Urothelium cell line (cell line): ENCODE results near the gene ARHGEF28.

Source experiments
- DNase-seq: peaks from one replicate; pipeline ENCODE4 v3.0.0; 2011; ENCODE audit warnings: low spot score, mixed read lengths
- FAIRE-seq: peaks from 2 replicates; lab custom pipeline; 2011; peaks lifted over from hg19 to GRCh38; lab: Jason Lieb, UNC

ARHGEF28 gene

GRCh38 chr5:73648515-73648914 lies 22.5 kb downstream of the ARHGEF28 start:
- DNase-seq (no peak), FAIRE-seq (no peak)

GRCh38 chr5:73649926-73650325 lies 23.9 kb downstream of the ARHGEF28 start:
- FAIRE-seq: no peak

GRCh38 chr5:73652391-73652790 lies 26.4 kb downstream of the ARHGEF28 start:
- DNase-seq: no peak
- no peak for FAIRE-seq

More at GRCh38 chr5:73649926-73650325, 23.9 kb downstream of the ARHGEF28 start:
- DNase-seq: no peak

GRCh38 chr5:73654171-73654811 lies 28.3 kb downstream of the ARHGEF28 start:
- DNase-seq: no peak
- FAIRE-seq: no peak

- DNase-seq (no peak), FAIRE-seq (no peak)
Observed at GRCh38 chr5:73654819-73655318, 28.9 kb downstream of the ARHGEF28 start.

GRCh38 chr5:73655521-73656160 lies 29.6 kb downstream of the ARHGEF28 start:
- DNase-seq: no peak
- no peak for FAIRE-seq

GRCh38 chr5:73661753-73662152 lies 35.8 kb downstream of the ARHGEF28 start:
- DNase-seq (no peak), FAIRE-seq (no peak)

GRCh38 chr5:73663161-73663859 lies 37.3 kb downstream of the ARHGEF28 start:
- DNase-seq (no peak), FAIRE-seq (no peak)

- no peak for DNase-seq
- no peak for FAIRE-seq
Observed at GRCh38 chr5:73663860-73664240, 37.9 kb downstream of the ARHGEF28 start.

GRCh38 chr5:73664796-73665195 lies 38.8 kb downstream of the ARHGEF28 start:
- DNase-seq (no peak), FAIRE-seq (no peak)

GRCh38 chr5:73666891-73667290 lies 40.9 kb downstream of the ARHGEF28 start:
- FAIRE-seq (no peak), DNase-seq (no peak)

GRCh38 chr5:73668017-73668416 lies 42.0 kb downstream of the ARHGEF28 start:
- DNase-seq: no peak
- FAIRE-seq: no peak

GRCh38 chr5:73668486-73669111 lies 42.6 kb downstream of the ARHGEF28 start:
- DNase-seq: no peak
- no peak for FAIRE-seq

GRCh38 chr5:73670731-73671130 lies 44.7 kb downstream of the ARHGEF28 start:
- DNase-seq (no peak), FAIRE-seq (no peak)

- DNase-seq: no peak
- no peak for FAIRE-seq
Observed at GRCh38 chr5:73672132-73672531, 46.1 kb downstream of the ARHGEF28 start.

- FAIRE-seq (no peak), DNase-seq (no peak)
Observed at GRCh38 chr5:73673161-73673591, 47.2 kb downstream of the ARHGEF28 start.

- DNase-seq (no peak), FAIRE-seq (no peak)
Observed at GRCh38 chr5:73674669-73675004, 48.6 kb downstream of the ARHGEF28 start.

- no peak for DNase-seq
Observed at GRCh38 chr5:73678322-73678740, 52.3 kb downstream of the ARHGEF28 start.

GRCh38 chr5:73678807-73679206 lies 52.8 kb downstream of the ARHGEF28 start:
- no peak for FAIRE-seq
- DNase-seq: no peak

More at GRCh38 chr5:73678322-73678740, 52.3 kb downstream of the ARHGEF28 start:
- no peak for FAIRE-seq

GRCh38 chr5:73682176-73682575 lies 56.2 kb downstream of the ARHGEF28 start:
- DNase-seq (no peak), FAIRE-seq (no peak)

- DNase-seq: no peak
- FAIRE-seq: no peak
Observed at GRCh38 chr5:73684691-73685090, 58.7 kb downstream of the ARHGEF28 start.
